ENCODE measurements around the gene CSMD2.

GRCh38 chr1:33599516-33600115 is 565.4 kb downstream of the CSMD2 start:
- TF ChIP-seq GLIS3 (CRISPR knock-in tag; IDR thresholded peaks at IDR 0.05) (no peak), ZFP30 (CRISPR knock-in tag; IDR thresholded peaks at IDR 0.05) (no peak), CSRNP3 (CRISPR knock-in tag; IDR thresholded peaks at IDR 0.05) (no peak), PATZ1 (CRISPR knock-in tag; IDR thresholded peaks at IDR 0.05; ENCODE audit: borderline replicate concordance) (no peak), ZFP3 (CRISPR knock-in tag; IDR thresholded peaks at IDR 0.05) (no peak)

Data from SK-N-SH treated with all-trans-retinoic acid at 6 μM for 48 hours (cell line).